ENCODE measurements around the gene CEPT1. TPM values are rescaled to one million over a fixed set of nuclear protein-coding genes. Genes with fewer than 3 reads are reported as not detected.

Gene CEPT1
- total RNA-seq, 4 donors from 2014 or later = 12.6 to 82.3 (median 35.8) TPM

DNA sequence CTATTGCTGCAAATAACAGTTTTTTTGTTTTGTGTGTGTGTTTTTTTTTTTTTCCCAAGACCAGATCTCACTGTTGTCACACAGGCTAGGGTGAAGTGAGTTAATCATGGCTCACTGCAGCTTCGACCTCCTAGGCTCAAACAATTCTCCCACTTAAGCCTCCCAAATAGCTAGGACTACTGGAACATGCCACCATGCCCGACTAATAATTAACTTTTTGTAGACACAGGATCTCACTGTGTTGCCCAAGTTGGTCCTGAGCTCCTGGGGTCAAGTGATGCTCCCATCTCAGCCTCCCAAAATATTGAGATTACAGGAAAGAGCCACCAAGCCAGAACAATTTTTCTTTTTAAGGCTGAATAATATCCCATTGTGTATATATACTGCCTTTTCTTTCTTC lies 35.0 kb upstream of the CEPT1 start:
- H3K27ac ChIP-seq = no peak overlapping the region
- H3K27me3 ChIP-seq = no peaks in the 10 kb centered on the region
- H3K9me3 ChIP-seq = no peaks in the 10 kb centered on the region
- intact Hi-C loops (cut with DNase I; ENCODE audit: low total_unique reads) = no loop called here
- H3K36me3 ChIP-seq = no peaks in the 10 kb centered on the region
- no peak overlapping the region for H3K4me3 ChIP-seq
- TF ChIP-seq, protein P1, sequence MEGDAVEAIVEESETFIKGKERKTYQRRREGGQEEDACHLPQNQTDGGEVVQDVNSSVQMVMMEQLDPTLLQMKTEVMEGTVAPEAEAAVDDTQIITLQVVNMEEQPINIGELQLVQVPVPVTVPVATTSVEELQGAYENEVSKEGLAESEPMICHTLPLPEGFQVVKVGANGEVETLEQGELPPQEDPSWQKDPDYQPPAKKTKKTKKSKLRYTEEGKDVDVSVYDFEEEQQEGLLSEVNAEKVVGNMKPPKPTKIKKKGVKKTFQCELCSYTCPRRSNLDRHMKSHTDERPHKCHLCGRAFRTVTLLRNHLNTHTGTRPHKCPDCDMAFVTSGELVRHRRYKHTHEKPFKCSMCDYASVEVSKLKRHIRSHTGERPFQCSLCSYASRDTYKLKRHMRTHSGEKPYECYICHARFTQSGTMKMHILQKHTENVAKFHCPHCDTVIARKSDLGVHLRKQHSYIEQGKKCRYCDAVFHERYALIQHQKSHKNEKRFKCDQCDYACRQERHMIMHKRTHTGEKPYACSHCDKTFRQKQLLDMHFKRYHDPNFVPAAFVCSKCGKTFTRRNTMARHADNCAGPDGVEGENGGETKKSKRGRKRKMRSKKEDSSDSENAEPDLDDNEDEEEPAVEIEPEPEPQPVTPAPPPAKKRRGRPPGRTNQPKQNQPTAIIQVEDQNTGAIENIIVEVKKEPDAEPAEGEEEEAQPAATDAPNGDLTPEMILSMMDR (IDR thresholded peaks at IDR 0.05) = no peak
- TF ChIP-seq POLR2A (IDR thresholded peaks at IDR 0.05) = no peak
- H3K4me1 ChIP-seq = no peaks in the 10 kb centered on the region
- no peak for DNase-seq

DNA sequence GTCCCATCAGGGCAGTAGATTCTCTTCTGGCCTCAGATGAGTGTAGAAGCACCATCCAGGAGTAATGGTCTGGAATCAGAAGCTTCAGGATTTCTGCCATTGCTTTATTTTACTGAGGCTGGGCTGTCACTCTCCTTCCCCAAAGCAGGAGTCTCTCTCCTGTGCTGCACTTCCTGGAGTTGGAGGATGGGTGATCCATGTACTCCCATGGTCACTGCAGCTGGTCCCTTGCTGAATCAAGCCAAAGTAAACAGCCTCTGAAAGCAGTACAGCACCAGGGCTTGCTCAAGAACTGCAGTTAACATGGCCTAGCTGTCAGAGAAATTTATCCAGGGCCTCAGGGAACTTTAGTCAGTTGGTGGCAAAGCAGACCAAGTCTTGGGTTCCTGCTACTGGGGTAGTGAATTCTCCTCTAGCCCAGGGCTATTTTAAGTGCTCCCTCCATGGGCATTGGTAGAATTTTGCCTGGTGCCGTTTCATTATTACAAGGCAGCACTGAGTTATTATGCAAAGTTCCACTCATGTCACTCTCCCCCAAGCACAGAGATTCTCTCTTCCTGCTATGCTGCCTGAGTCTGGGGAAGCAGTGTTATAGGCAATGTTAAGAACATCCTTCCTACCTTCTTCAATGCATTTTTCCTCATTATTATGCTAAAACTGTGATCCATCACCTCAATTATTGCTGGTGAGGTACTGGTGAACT lies 29.7 kb upstream of the CEPT1 start:
- intact Hi-C loops (cut with DNase I; ENCODE audit: low total_unique reads) = no loop called here
- Histone ChIP-seq H3K27ac (no peak overlapping the region), H3K4me1 (no peaks in the 10 kb centered on the region), H3K9me3 (no peaks in the 10 kb centered on the region), H3K36me3 (no peaks in the 10 kb centered on the region), H3K27me3 (no peaks in the 10 kb centered on the region), H3K4me3 (no peak overlapping the region)
- TF ChIP-seq, protein P1 (IDR thresholded peaks at IDR 0.05) = no peak
- no peak for TF ChIP-seq POLR2A (IDR thresholded peaks at IDR 0.05)
- DNase-seq = no peak

DNA sequence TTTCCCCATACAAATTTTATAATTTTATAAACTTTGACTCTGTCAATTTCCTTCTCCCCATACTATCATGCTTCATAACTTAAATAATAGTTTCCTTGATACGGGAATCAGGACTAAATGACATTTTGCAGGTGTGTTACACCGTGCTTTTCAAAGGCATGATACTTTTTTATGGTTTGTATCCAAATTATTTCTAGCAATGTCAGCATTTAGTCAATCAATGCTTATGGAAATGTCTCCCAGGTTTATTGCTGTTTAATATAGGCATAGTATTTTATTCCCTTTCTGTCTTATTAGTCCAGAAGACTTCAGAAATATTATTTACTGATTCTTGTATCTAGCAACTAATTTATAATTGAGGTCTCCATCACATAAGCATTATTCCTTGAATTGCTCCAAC lies 23.5 kb upstream of the CEPT1 start:
- Histone ChIP-seq H3K9me3 (no peaks in the 10 kb centered on the region), H3K27me3 (no peaks in the 10 kb centered on the region), H3K4me3 (no peak overlapping the region), H3K36me3 (no peaks in the 10 kb centered on the region), H3K4me1 (no peaks in the 10 kb centered on the region), H3K27ac (no peak overlapping the region)
- no peak for TF ChIP-seq POLR2A (IDR thresholded peaks at IDR 0.05)
- TF ChIP-seq, protein P1 (IDR thresholded peaks at IDR 0.05) = no peak
- DNase-seq = no peak
- intact Hi-C loops (cut with DNase I; ENCODE audit: low total_unique reads) = no loop called here

DNA sequence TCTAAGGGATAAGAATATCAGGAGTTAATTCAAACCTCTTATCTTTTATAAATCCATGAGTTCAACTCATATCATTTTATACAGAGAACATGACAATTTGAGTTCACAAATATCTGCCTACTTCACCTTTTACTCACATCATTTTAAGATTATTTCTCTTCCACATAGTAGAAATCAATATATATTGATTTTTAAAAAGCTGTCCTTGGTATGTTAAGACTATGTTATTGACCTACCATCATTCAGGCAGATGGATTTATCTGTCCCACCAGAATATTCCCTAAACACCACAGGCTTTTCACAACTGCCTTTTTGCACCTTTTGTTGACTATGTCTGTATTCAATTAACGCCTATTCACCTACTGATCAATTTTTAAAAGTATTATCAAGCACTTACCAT lies 13.7 kb upstream of the CEPT1 start:
- Histone ChIP-seq H3K27me3 (no peaks in the 10 kb centered on the region), H3K27ac (no peak overlapping the region), H3K4me3 (no peak overlapping the region), H3K9me3 (no peaks in the 10 kb centered on the region), H3K36me3 (no peaks in the 10 kb centered on the region), H3K4me1 (no peaks in the 10 kb centered on the region)
- intact Hi-C loops (cut with DNase I; ENCODE audit: low total_unique reads) = no loop called here
- no peak for TF ChIP-seq POLR2A (IDR thresholded peaks at IDR 0.05)
- TF ChIP-seq, protein P1 (IDR thresholded peaks at IDR 0.05) = no peak
- DNase-seq = no peak

DNA sequence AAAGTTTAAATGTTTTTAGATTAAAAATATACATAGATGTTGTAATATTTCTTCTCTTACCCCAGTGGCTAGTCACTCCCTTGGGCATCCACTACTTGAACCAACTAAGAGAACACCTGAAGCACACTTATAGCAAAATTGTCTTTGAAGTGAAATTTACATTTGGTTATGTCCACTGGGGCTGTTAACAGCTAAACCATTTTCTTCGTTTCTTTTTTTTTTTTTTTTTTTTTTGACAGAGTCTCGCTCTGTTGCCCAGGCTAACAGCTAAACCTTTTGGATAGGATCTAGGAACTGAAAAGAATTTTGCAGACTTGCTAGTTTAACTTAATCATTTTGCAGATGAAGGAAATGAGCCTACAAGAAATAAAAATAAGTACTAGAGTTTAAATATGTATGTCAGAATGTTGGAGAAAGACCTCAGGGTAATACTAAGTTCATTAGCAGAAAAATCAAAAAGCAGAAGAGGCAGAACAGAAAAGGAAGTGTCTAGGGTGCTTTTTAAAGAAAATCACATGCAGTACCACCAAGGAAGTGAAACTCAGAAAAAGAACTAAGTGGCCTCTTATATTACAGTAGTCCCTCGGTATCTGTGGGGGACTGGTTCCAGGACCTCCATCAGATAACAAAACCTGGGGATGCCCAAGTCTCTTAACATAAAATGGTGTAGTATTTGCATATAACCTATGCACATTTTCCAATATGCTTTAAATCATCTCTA lies 11.9 kb upstream of the CEPT1 start:
- TF ChIP-seq, protein P1 (IDR thresholded peaks at IDR 0.05) = no peak
- TF ChIP-seq POLR2A (IDR thresholded peaks at IDR 0.05) = no peak
- Histone ChIP-seq H3K4me1 (no peaks in the 10 kb centered on the region), H3K27me3 (no peaks in the 10 kb centered on the region), H3K27ac (no peak overlapping the region), H3K36me3 (no peaks in the 10 kb centered on the region), H3K9me3 (no peaks in the 10 kb centered on the region), H3K4me3 (no peak overlapping the region)
- no peak for DNase-seq
- intact Hi-C loops (cut with DNase I; ENCODE audit: low total_unique reads) = no loop called here
